K562 (cell line): ENCODE measurements around the gene ZNF490. TPM values are rescaled to one million over a fixed set of nuclear protein-coding genes. Genes with fewer than 3 reads are reported as not detected.

Experiments used
- BCLAF1 ChIP-seq, 2 experiments: fragments of 450-650 bp in 1 of 2; IDR thresholded peaks; 2 replicates each; pipeline ENCODE4 v1.6.1; 2011 to 2017; ENCODE audit warnings: low read depth in 2 of 2, antibody characterized with exemption in 1 of 2, borderline replicate concordance in 1 of 2, low read length in 1 of 2, mild to moderate bottlenecking in 1 of 2, mixed read lengths in 1 of 2; ENCODE audit not compliant: control insufficient read depth in 1 of 2
- CEBPB ChIP-seq: fragments of 450-650 bp; IDR thresholded peaks from 2 replicates; pipeline ENCODE4 v1.6.1; 2016; ENCODE audit warnings: missing genetic modification characterization, missing compliant biosample characterization
- FOXO4 ChIP-seq: fragments of 450-650 bp; formaldehyde crosslinking; IDR thresholded peaks from 2 replicates; pipeline ENCODE4 v1.4.0; 2020; ENCODE audit warnings: mild to moderate bottlenecking, moderate library complexity
- FUS ChIP-seq: fragments of 200-400 bp; formaldehyde crosslinking; optimal IDR thresholded peaks from 2 replicates; pipeline ENCODE3; 2017; ENCODE audit warnings: low read depth, low read length
- HMG20A ChIP-seq: fragments of 450-650 bp; formaldehyde crosslinking; conservative IDR thresholded peaks from 2 replicates; pipeline ENCODE4 v1.4.0; 2020; ENCODE audit warnings: mild to moderate bottlenecking, mixed read lengths
- KLF6 ChIP-seq: fragments of 250-450 bp; sonication (Bioruptor Pico); IDR thresholded peaks from 2 replicates; pipeline ENCODE4 v1.4.0; 2020; ENCODE audit warnings: mild to moderate bottlenecking, moderate library complexity, borderline replicate concordance
- LCOR ChIP-seq: sonication (generic); formaldehyde crosslinking; IDR thresholded peaks from 2 replicates; pipeline ENCODE4 v1.8.0; 2022; ENCODE audit warnings: mild to moderate bottlenecking, missing genetic modification reagents
- MLX ChIP-seq, 2 experiments: fragments of 450-650 bp in 1 of 2; sonication (generic) in 1 of 2; formaldehyde crosslinking; conservative IDR thresholded peaks; 2 replicates each; pipeline versions ENCODE4 v1.4.0 to v1.8.1; 2020 to 2022; ENCODE audit warnings: mild to moderate bottlenecking in 1 of 2, missing genetic modification reagents in 1 of 2
- MTA1 ChIP-seq: fragments of 450-650 bp; IDR thresholded peaks from 2 replicates; pipeline ENCODE4 v1.6.1; 2017; ENCODE audit warnings: borderline replicate concordance
- NFIX ChIP-seq: fragments of 250-450 bp; sonication (Bioruptor Pico); IDR thresholded peaks from 2 replicates; pipeline ENCODE4 v1.4.0; 2020; ENCODE audit warnings: low read depth, mild to moderate bottlenecking, moderate library complexity
- NR4A1 ChIP-seq, 2 experiments: fragments of 250-450 bp in 1 of 2; fragments of 450-650 bp in 1 of 2; sonication (Bioruptor Pico) in 1 of 2; IDR thresholded peaks; 2 replicates each; pipeline versions ENCODE4 v1.4.0 to v1.6.1; 2016 to 2020; ENCODE audit warnings: mild to moderate bottlenecking in 2 of 2, missing compliant biosample characterization in 1 of 2, missing genetic modification characterization in 1 of 2, moderate library complexity in 1 of 2
- PCBP1 ChIP-seq: fragments of 200-400 bp; formaldehyde crosslinking; IDR thresholded peaks from 2 replicates; pipeline ENCODE4 v1.6.1; 2018; ENCODE audit warnings: mild to moderate bottlenecking, low read depth, low read length; ENCODE audit not compliant: poor library complexity, severe bottlenecking
- PHF20 ChIP-seq: fragments of 450-650 bp; IDR thresholded peaks from 2 replicates; pipeline ENCODE4 v1.6.1; 2018; ENCODE audit not compliant: partially characterized antibody
- POLR2AphosphoS5 ChIP-seq: IDR thresholded peaks from 2 replicates; pipeline ENCODE4 v1.6.1; 2011; ENCODE audit warnings: mild to moderate bottlenecking, low read depth, low read length, moderate library complexity; ENCODE audit not compliant: control insufficient read depth, insufficient read depth
- RBBP5 ChIP-seq: fragments of 200-600 bp; sonication (generic); IDR thresholded peaks from 2 replicates; pipeline ENCODE4 v1.6.1; 2012; ENCODE audit warnings: borderline replicate concordance, mild to moderate bottlenecking, low read length, control low read depth, inconsistent platforms; ENCODE audit not compliant: insufficient read depth, poor library complexity, severe bottlenecking
- RFX1 ChIP-seq: fragments of 450-650 bp; IDR thresholded peaks from 2 replicates; pipeline ENCODE4 v1.6.1; 2016; ENCODE audit warnings: mild to moderate bottlenecking, moderate library complexity
- SMAD1 ChIP-seq: fragments of 150-350 bp; IDR thresholded peaks from 2 replicates; pipeline ENCODE4 v1.6.1; 2014; ENCODE audit warnings: low read length, low read depth; ENCODE audit not compliant: partially characterized antibody
- SRF ChIP-seq, 2 experiments: fragments of 250-450, 450-650 bp in 1 of 2; sonication (Bioruptor Pico) in 1 of 2; sonication (generic) in 1 of 2; formaldehyde crosslinking; IDR thresholded peaks; 2 replicates each; pipeline versions ENCODE4 v1.5.0 to v1.5.1; 2020 to 2022; ENCODE audit warnings: mild to moderate bottlenecking in 1 of 2, missing genetic modification reagents in 1 of 2
- XRCC3 ChIP-seq: fragments of 450-650 bp; IDR thresholded peaks from 2 replicates; pipeline ENCODE4 v1.6.1; 2017; ENCODE audit warnings: mild to moderate bottlenecking, moderate library complexity
- ZBTB17 ChIP-seq: fragments of 450-650 bp; formaldehyde crosslinking; IDR thresholded peaks from 2 replicates; pipeline ENCODE4 v1.4.0; 2020; ENCODE audit warnings: mild to moderate bottlenecking
- polyA plus RNA-seq, 8 experiments: library from polyadenylated mRNA; depleted of rRNA in 4 of 8; stranded (reverse) in 5 of 8; unstranded in 3 of 8; fragments of >200 nt; fragmentation: Nextera tagmentation in 2 of 8; fragmentation: Illumina TruSeq in 1 of 8; extraction: Ambion mirVana in 2 of 8; extraction: Trizol in 1 of 8; gene quantifications; 2 replicates each; pipeline versions ENCODE4 v1.2.1 to v1.2.3, GENCODE V29; 2011 to 2014; ENCODE audit warnings: inconsistent platforms in 1 of 8, missing spikeins in 1 of 8
- total RNA-seq, 7 experiments: library from RNA; depleted of rRNA in 6 of 7; stranded (reverse); fragments of >200 nt in 6 of 7; fragmentation: Illumina TruSeq in 2 of 7; extraction: Trizol in 2 of 7; gene quantifications; 2 replicates each; pipeline versions ENCODE4 v1.2.1 to v1.2.3, GENCODE V29; 2011 to 2021; ENCODE audit warnings: low replicate concordance in 1 of 7

Gene ZNF490
- total and polyA plus RNA-seq, 9 of the 15 experiments (the other 6 are each of a cell fraction or from before 2014, with no cell fraction given) = 0.90 to 8.3 (median 4.4) TPM

- TF ChIP-seq BCLAF1 (IDR thresholded peaks at IDR 0.05; ENCODE audit: borderline replicate concordance in 1 of 2, control insufficient read depth in 1 of 2, low read depth in 2 of 2, low read length in 1 of 2) (peak in 1 of 2 experiments; percentile 69; a peak in 1 of 4 replicates), PCBP1 (peak; percentile 45), ZBTB17 (CRISPR knock-in tag) (0 out of 2 replicates have a peak, but pooled peaks have one; percentile 27), SMAD1 (peak; percentile 12), MTA1 (no peak), RFX1 (peak; percentile 33; the same call in 1 of the 2 replicates), HMG20A (CRISPR knock-in tag) (no peak), SRF (CRISPR knock-in tag; IDR thresholded peaks at IDR 0.05) (peak in 1 of 2 experiments; percentile 29; a peak in 1 of 4 replicates), XRCC3 (no peak), KLF6 (CRISPR knock-in tag) (no peak), NFIX (CRISPR knock-in tag) (no peak), RBBP5 (peak; percentile 89), POLR2AphosphoS5 (peak; percentile 72), FUS (no peak), NR4A1 (CRISPR knock-in tag; IDR thresholded peaks at IDR 0.05) (no peak), NR4A1 (tag; IDR thresholded peaks at IDR 0.05) (no peak; the same call in 1 of the 2 replicates), FOXO4 (CRISPR knock-in tag) (no peak), CEBPB (tag) (no peak), LCOR (CRISPR knock-in tag) (no peak), PHF20 (peak; percentile 98), MLX (CRISPR knock-in tag; conservative IDR thresholded peaks at IDR 0.05) (no peak)
Observed at GRCh38 chr19:12610540-12611360, at the start of gene ZNF490, which contains the start of gene ZNF791 (continued).
